H9 (cell line): ENCODE results near the gene CAPZA2. TPM values are rescaled to one million over a fixed set of nuclear protein-coding genes. Genes with fewer than 3 reads are reported as not detected.
"Not testable (repeated sequence)": the region's sequence is repeated elsewhere in the genome, so short reads cannot be mapped to it uniquely, and the experiment has no call there.

Source experiments
- DNase-seq: peaks from one replicate; pipeline ENCODE4 v3.0.0-alpha.2; 2017
- H2AFZ ChIP-seq: one replicate; pipeline ENCODE4 v1.6.1; 2013; ENCODE audit warnings: mild to moderate bottlenecking, low read length, control low read depth, moderate library complexity
- H2AK5ac ChIP-seq: 2 replicates; pipeline ENCODE4 v1.6.1; 2013; ENCODE audit warnings: low read length, control low read depth, mixed read lengths; ENCODE audit not compliant: insufficient read length
- H2BK120ac ChIP-seq: one replicate; pipeline ENCODE4 v1.6.1; 2013; ENCODE audit warnings: low read depth, mild to moderate bottlenecking, low read length, control low read depth, inconsistent platforms; ENCODE audit not compliant: poor library complexity, severe bottlenecking
- H2BK12ac ChIP-seq: 2 replicates; pipeline ENCODE4 v1.6.1; 2013; ENCODE audit warnings: low read length, control low read depth, mixed read lengths, low read depth; ENCODE audit not compliant: insufficient read length
- H2BK15ac ChIP-seq: 2 replicates; pipeline ENCODE4 v1.6.1; 2013; ENCODE audit warnings: low read depth, low read length, control low read depth
- H2BK20ac ChIP-seq: one replicate; pipeline ENCODE4 v1.6.1; 2013; ENCODE audit warnings: low read depth, mild to moderate bottlenecking, low read length, control low read depth, inconsistent platforms; ENCODE audit not compliant: poor library complexity, severe bottlenecking
- H2BK5ac ChIP-seq: 2 replicates; pipeline ENCODE4 v1.6.1; 2013; ENCODE audit warnings: low read length, control low read depth, mixed read lengths; ENCODE audit not compliant: insufficient read length
- H3K14ac ChIP-seq: 2 replicates; pipeline ENCODE4 v1.6.1; 2013; ENCODE audit warnings: low read length, control low read depth; ENCODE audit not compliant: insufficient read depth
- H3K18ac ChIP-seq: 2 replicates; pipeline ENCODE4 v1.6.1; 2013; ENCODE audit warnings: low read depth, mild to moderate bottlenecking, mixed read lengths, low read length, control low read depth; ENCODE audit not compliant: insufficient read length
- H3K23ac ChIP-seq: 2 replicates; pipeline ENCODE4 v1.6.1; 2013; ENCODE audit warnings: low read length, control low read depth, mixed read lengths, low read depth; ENCODE audit not compliant: insufficient read length
- H3K23me2 ChIP-seq: 2 replicates; pipeline ENCODE4 v1.6.1; 2013; ENCODE audit warnings: low read depth, mild to moderate bottlenecking, mixed read lengths, low read length, control low read depth; ENCODE audit not compliant: insufficient read length, poor library complexity, severe bottlenecking
- H3K27ac ChIP-seq: 2 replicates; pipeline ENCODE4 v1.5.1; 2013; ENCODE audit warnings: low read length, control low read depth, mixed read lengths, low read depth; ENCODE audit not compliant: insufficient read length
- H3K27me3 ChIP-seq: 2 replicates; pipeline ENCODE4 v1.6.1; 2013; ENCODE audit warnings: low read length, control low read depth, inconsistent platforms; ENCODE audit not compliant: insufficient read depth
- H3K4ac ChIP-seq: 2 replicates; pipeline ENCODE4 v1.6.1; 2013; ENCODE audit warnings: low read depth, mild to moderate bottlenecking, control low read depth, inconsistent platforms, low read length, moderate library complexity
- H3K4me1 ChIP-seq: 2 replicates; pipeline ENCODE4 v1.6.1; 2013; ENCODE audit warnings: low read length, control low read depth, inconsistent platforms; ENCODE audit not compliant: insufficient read depth
- H3K4me2 ChIP-seq: 2 replicates; pipeline ENCODE4 v1.6.1; 2013; ENCODE audit warnings: low read length, control low read depth, mixed read lengths; ENCODE audit not compliant: insufficient read length, insufficient read depth
- H3K56ac ChIP-seq: 2 replicates; pipeline ENCODE4 v1.6.1; 2013; ENCODE audit warnings: low read depth, mild to moderate bottlenecking, mixed read lengths, low read length, control low read depth; ENCODE audit not compliant: insufficient read length
- H3K79me1 ChIP-seq: 2 replicates; pipeline ENCODE4 v1.6.1; 2013; ENCODE audit warnings: low read depth, mild to moderate bottlenecking, moderate library complexity, low read length, control low read depth, inconsistent platforms; ENCODE audit not compliant: insufficient read depth, poor library complexity, severe bottlenecking
- H3K79me2 ChIP-seq: 2 replicates; pipeline ENCODE4 v1.6.1; 2013; ENCODE audit warnings: low read length, control low read depth, inconsistent platforms; ENCODE audit not compliant: insufficient read depth
- H3K9ac ChIP-seq: 2 replicates; pipeline ENCODE4 v1.6.1; 2013; ENCODE audit warnings: low read length, control low read depth, mixed read lengths; ENCODE audit not compliant: insufficient read length; ENCODE audit errors: extremely low read depth
- H3K9me3 ChIP-seq: one replicate; pipeline ENCODE4 v1.6.1; 2013; ENCODE audit warnings: low read depth, low read length, inconsistent platforms; ENCODE audit not compliant: control insufficient read depth
- H3T11ph ChIP-seq: one replicate; pipeline ENCODE4 v1.6.1; 2013; ENCODE audit warnings: mild to moderate bottlenecking, low read length, control low read depth, inconsistent platforms
- H4K20me1 ChIP-seq: one replicate; pipeline ENCODE4 v1.6.1; 2013; ENCODE audit not compliant: control insufficient read depth, insufficient read length, insufficient read depth
- H4K5ac ChIP-seq: 2 replicates; pipeline ENCODE4 v1.6.1; 2013; ENCODE audit warnings: low read depth, mild to moderate bottlenecking, mixed read lengths, low read length, control low read depth; ENCODE audit not compliant: insufficient read length
- H4K8ac ChIP-seq: replicated peaks from 2 replicates; pipeline ENCODE4 v1.6.1; 2013; ENCODE audit warnings: low read length, control low read depth, mixed read lengths, low read depth; ENCODE audit not compliant: insufficient read length
- H4K91ac ChIP-seq: 2 replicates; pipeline ENCODE4 v1.6.1; 2013; ENCODE audit warnings: low read depth, mild to moderate bottlenecking, moderate library complexity, mixed read lengths, low read length, control low read depth; ENCODE audit not compliant: insufficient read length
- H3K27ac Mint-ChIP-seq, 3 experiments: 2 replicates in 2 of 3; 3 replicates in 1 of 3; pipeline ENCODE4 v1.8.0; 2020 to 2021; ENCODE audit warnings: mixed read lengths in 3 of 3, mild to moderate bottlenecking in 1 of 3, moderate library complexity in 1 of 3
- H3K27me3 Mint-ChIP-seq: 2 replicates; pipeline ENCODE4 v1.8.0; 2021; ENCODE audit warnings: low read depth, mild to moderate bottlenecking, moderate library complexity, mixed read lengths
- H3K36me3 Mint-ChIP-seq, 3 experiments: 2 replicates in 2 of 3; 3 replicates in 1 of 3; pipeline ENCODE4 v1.8.0; 2020 to 2021; ENCODE audit warnings: low read depth in 3 of 3, mixed read lengths in 3 of 3; ENCODE audit not compliant: insufficient read depth in 1 of 3
- H3K4me1 Mint-ChIP-seq, 2 experiments: 2 replicates each; pipeline ENCODE4 v1.8.0; 2020; ENCODE audit warnings: mixed read lengths in 2 of 2
- H3K4me3 Mint-ChIP-seq, 2 experiments: 2 replicates in 1 of 2; 3 replicates in 1 of 2; pipeline ENCODE4 v1.8.0; 2020 to 2021; ENCODE audit warnings: mild to moderate bottlenecking in 2 of 2, mixed read lengths in 2 of 2, moderate library complexity in 1 of 2
- H3K9me3 Mint-ChIP-seq, 2 experiments: 2 replicates in 1 of 2; 3 replicates in 1 of 2; pipeline ENCODE4 v1.8.0; 2020; ENCODE audit warnings: mild to moderate bottlenecking in 2 of 2, mixed read lengths in 2 of 2, moderate library complexity in 1 of 2
- WGBS: extraction: QIAGEN DNeasy Blood & Tissue Kit; methylation state at CpG from one replicate; pipeline ENCODE4 v1.1.7; 2013; ENCODE audit warnings: missing lambda C conversion rate, low lambda C conversion rate, mixed read lengths; ENCODE audit not compliant: insufficient read length; ENCODE audit errors: extremely low coverage; 5-methylcytosine and 5-hydroxymethylcytosine counted together
- total RNA-seq: library from RNA; stranded (reverse); gene quantifications from 2 replicates; pipeline ENCODE4 v1.2.1, GENCODE V29; 2021
- TF ChIP-seq, protein P1 (sequence below): fragments of 200-600 bp; sonication (generic); conservative IDR thresholded peaks from 3 replicates; pipeline ENCODE4 v1.8.0; 2021; ENCODE audit warnings: antibody characterized with exemption, mild to moderate bottlenecking

Gene CAPZA2
- total RNA-seq, 1 experiment from 2014 or later = 131 TPM

GRCh38 chr7:116934580-116934979, 72.2 kb downstream of the CAPZA2 start:
- Histone ChIP-seq H3K23ac (no peak overlapping the region), H3K27ac (no peak overlapping the region), H3K9ac (no peak overlapping the region), H3K4me2 (no peak overlapping the region), H3T11ph (no peak overlapping the region), H2BK15ac (no peak overlapping the region), H3K4ac (no peak overlapping the region), H3K27me3 (no peaks in the 10 kb centered on the region; the same call in 1 of the 2 replicates), H2BK12ac (no peak overlapping the region), H3K18ac (no peak overlapping the region), H3K4me1 (no peaks in the 10 kb centered on the region), H4K5ac (no peak overlapping the region), H2BK20ac (no peak overlapping the region), H3K14ac (no peak overlapping the region), H2AK5ac (no peak overlapping the region), H3K79me1 (no peaks in the 10 kb centered on the region), H2BK120ac (no peak overlapping the region), H3K79me2 (no peaks in the 10 kb centered on the region), H3K9me3 (no peaks in the 10 kb centered on the region), H4K20me1 (no peaks in the 10 kb centered on the region), H3K56ac (no peak overlapping the region), H4K8ac (no peak overlapping the region), H3K23me2 (no peaks in the 10 kb centered on the region), H4K91ac (no peak overlapping the region), H2BK5ac (no peak overlapping the region), H2AFZ (no peak overlapping the region)
- H3K36me3 Mint-ChIP-seq = no peaks in the 10 kb centered on the region
- no CpG with 5 or more reads among the region's 2 CpGs for WGBS
- no peak for DNase-seq
- TF ChIP-seq, protein P1, sequence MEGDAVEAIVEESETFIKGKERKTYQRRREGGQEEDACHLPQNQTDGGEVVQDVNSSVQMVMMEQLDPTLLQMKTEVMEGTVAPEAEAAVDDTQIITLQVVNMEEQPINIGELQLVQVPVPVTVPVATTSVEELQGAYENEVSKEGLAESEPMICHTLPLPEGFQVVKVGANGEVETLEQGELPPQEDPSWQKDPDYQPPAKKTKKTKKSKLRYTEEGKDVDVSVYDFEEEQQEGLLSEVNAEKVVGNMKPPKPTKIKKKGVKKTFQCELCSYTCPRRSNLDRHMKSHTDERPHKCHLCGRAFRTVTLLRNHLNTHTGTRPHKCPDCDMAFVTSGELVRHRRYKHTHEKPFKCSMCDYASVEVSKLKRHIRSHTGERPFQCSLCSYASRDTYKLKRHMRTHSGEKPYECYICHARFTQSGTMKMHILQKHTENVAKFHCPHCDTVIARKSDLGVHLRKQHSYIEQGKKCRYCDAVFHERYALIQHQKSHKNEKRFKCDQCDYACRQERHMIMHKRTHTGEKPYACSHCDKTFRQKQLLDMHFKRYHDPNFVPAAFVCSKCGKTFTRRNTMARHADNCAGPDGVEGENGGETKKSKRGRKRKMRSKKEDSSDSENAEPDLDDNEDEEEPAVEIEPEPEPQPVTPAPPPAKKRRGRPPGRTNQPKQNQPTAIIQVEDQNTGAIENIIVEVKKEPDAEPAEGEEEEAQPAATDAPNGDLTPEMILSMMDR = no peak
- H3K4me1 Mint-ChIP-seq = peaks cover 3 to 6% of the 10 kb centered on the region in 2 experiments; a peak in 2 of 4 replicates
- H3K4me3 Mint-ChIP-seq = no peak overlapping the region
- peaks cover 9% of the 10 kb centered on the region for H3K27me3 Mint-ChIP-seq
- H3K9me3 Mint-ChIP-seq = no peaks in the 10 kb centered on the region
- no peak overlapping the region for H3K27ac Mint-ChIP-seq

DNA sequence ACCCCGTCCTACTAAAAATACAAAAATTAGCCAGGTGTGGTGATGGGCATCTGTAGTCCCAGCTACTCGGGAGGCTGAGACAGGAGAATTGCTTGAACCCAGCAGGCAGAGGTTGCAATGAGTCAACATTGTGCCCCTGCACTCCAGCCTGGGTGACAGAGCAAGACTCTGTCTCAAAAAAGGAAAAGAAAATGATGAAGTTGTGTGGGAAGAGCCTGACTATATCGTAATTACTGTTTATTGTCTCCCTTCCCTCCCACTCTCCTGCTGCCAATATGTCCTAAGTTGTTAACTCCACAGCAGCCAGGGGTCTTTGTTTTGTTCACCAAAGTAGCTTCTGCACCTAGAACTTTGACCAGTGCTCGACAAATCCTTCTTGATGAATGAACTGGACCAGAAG, 74.5 kb downstream of the CAPZA2 start:
- H3K9me3 Mint-ChIP-seq, H3K79me1 ChIP-seq, H3K27me3 Mint-ChIP-seq, H2BK120ac ChIP-seq, H3K27ac ChIP-seq, H3K14ac ChIP-seq, H3K18ac ChIP-seq, H2BK15ac ChIP-seq, H4K8ac ChIP-seq, H3T11ph ChIP-seq, H3K9ac ChIP-seq, H3K4ac ChIP-seq, H3K27ac Mint-ChIP-seq, H2AK5ac ChIP-seq, H3K36me3 Mint-ChIP-seq, H2AFZ ChIP-seq, H4K20me1 ChIP-seq, H3K9me3 ChIP-seq, H3K4me1 Mint-ChIP-seq, H3K4me2 ChIP-seq, DNase-seq, H3K4me3 Mint-ChIP-seq, H2BK20ac ChIP-seq, H3K23me2 ChIP-seq, H2BK5ac ChIP-seq, H4K5ac ChIP-seq, H2BK12ac ChIP-seq, H4K91ac ChIP-seq, H3K79me2 ChIP-seq, H3K23ac ChIP-seq, H3K27me3 ChIP-seq, H3K4me1 ChIP-seq, H3K56ac ChIP-seq: not testable (repeated sequence)
- WGBS = no CpG with 5 or more reads among the region's 4 CpGs
